ENCODE data around the gene B4GALT5. TPM values are rescaled to one million over a fixed set of nuclear protein-coding genes. Genes with fewer than 3 reads are reported as not detected.
A peak's percentile ranks its signal among the peaks of the same experiment; 100 is the strongest.

The B4GALT5 gene
- polyA plus RNA-seq, 3 donors from 2014 or later = 0.35 to 3.2 (median 2.8) TPM

DNA sequence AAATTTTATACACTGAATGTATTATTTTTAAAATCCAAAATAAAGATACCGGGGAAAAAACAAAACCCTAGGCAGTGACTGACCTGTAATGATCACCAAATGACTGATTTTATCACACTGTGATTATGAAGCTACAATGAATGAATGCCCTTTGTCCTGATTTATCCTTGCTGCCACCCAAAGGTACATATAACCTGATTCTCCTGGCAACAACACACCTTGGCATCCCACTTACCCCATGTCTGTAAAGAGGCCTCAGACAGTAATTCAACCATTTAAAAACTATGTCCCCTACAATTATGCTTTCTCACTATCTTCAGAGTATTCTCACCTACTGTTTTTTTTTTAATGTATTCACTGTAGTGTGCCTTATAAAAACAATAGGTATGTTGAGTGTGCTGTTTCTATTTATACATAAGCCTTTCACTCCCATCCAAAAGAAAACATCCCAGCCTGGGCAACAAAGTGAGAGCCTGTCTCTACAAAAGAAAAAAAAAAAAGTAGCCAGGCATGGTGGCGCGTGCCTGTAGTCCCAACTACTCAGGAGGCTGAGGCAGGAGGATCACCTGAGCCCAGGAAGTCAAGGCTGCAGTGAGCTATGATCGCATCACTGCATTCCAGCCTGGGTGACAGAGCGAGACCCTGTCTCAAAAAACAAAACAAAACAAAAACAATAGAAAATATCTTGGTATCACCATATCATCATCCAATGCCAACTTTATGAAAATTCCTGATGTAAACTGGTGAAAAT, 21.7 kb downstream of the B4GALT5 start:
- no peaks in the 10 kb centered on the region for H3K9me3 Mint-ChIP-seq
- peak overlapping the region in 5 of 6 donors; percentile 16 to 62 (median 34) for H3K27ac Mint-ChIP-seq
- no peaks in the 10 kb centered on the region for H3K36me3 Mint-ChIP-seq

DNA sequence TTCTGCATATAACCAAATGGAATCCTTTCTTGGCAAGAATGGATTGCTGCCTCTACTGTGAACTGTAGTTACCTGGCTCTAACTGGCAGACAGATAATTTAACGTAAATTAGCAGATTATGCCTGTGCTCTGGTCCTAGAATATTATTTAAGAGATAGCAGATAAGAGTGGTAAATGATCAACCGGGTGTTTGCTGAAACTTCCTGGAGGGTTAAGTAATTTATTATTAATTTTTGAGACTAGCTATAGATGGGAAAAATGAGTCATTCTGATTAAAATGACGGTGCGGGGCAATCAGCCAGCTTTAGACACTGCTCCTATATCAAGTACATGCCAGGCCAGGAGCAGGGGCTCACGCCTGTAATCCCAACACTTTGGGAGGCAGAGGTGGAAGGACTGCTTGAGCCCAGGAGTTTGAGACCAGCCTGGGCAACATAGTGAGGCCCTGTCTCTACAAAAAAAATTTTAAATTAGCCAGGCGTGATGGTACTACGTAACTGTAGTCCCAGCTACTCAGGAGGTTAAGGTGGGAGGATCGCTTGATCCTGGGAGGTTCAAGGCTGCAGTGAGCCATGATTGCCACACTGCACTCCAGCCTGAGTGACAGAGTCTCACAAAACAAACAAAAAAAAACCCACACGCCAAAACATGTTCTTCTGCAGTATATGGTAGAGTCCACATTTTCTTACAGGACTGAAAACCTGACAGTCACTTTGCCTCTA, 22.6 kb downstream of the B4GALT5 start:
- peak overlapping the region in 5 of 6 donors; percentile 11 to 59 (median 19) for H3K27ac Mint-ChIP-seq
- H3K9me3 Mint-ChIP-seq = no peaks in the 10 kb centered on the region
- no peak for DNase-seq
- H3K4me3 Mint-ChIP-seq = peak overlapping the region in 1 of 5 donors; percentile 15
- peaks cover 74 to 97% of the 10 kb centered on the region in 2 donors for H3K4me1 Mint-ChIP-seq
- H3K27me3 Mint-ChIP-seq (ENCODE audit: low read depth in 3 of 3) = no peaks in the 10 kb centered on the region
- no peaks in the 10 kb centered on the region for H3K36me3 Mint-ChIP-seq

More for the DNA sequence above, 21.7 kb downstream of the B4GALT5 start:
- H3K4me1 Mint-ChIP-seq = peaks cover 73 to 97% of the 10 kb centered on the region in 2 donors
- H3K27me3 Mint-ChIP-seq (ENCODE audit: low read depth in 3 of 3) = no peaks in the 10 kb centered on the region
- no peak for DNase-seq
- H3K4me3 Mint-ChIP-seq = no peak overlapping the region

DNA sequence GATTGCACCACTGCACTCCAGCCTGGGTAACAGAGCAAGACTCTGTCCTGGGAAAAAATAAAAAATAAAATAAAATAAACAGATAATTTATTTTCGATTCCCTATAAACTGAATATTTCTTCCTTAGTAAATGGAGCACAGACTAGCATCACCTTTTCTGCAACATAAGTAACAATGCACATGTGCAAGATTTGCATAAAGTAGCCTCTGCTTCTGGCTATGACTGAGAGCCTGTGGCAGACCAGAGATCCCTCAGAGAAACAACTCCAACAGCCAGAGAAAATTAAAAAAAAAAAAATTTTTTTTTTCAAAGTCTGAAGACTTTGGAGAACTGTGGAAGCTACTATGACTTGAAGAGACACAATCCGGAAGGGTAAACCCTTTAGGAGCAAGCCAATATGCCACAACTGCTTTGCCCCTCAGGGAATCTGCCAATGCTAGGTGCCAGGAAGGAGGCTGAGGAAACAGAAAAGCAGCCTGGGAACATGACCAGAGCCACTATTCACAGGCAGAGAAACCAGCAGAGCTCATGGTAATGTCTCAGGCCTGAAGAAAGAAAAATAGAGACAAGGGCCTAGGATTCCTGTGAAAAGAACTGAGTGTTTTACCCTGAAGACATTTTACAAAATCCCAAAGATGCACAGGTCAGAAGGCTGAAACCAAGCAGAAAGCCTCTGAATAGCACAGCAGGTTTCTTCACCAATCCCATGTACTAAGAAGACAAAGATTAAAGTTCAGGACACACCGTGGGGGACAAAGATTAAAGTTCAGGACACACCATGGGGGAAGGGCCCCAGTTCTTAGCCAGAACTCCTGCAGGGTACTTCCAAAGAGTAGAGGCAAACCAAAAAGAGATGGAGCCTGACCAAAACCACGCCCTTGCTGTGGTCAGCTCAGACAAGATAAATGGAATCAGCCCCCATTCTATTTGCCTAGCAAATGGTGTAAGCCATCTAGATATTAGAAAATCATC, 25.8 kb downstream of the B4GALT5 start:
- peak overlapping the region in 4 of 6 donors; percentile 18 to 84 (median 56) for H3K27ac Mint-ChIP-seq
- H3K9me3 Mint-ChIP-seq = no peaks in the 10 kb centered on the region
- no peak overlapping the region for H3K4me3 Mint-ChIP-seq
- DNase-seq = no peak
- H3K36me3 Mint-ChIP-seq = no peaks in the 10 kb centered on the region
- H3K27me3 Mint-ChIP-seq (ENCODE audit: low read depth in 3 of 3) = peaks cover 0 to 2% (median 0%) of the 10 kb centered on the region in 3 donors
- H3K4me1 Mint-ChIP-seq = peaks cover 72 to 98% of the 10 kb centered on the region in 2 donors

DNA sequence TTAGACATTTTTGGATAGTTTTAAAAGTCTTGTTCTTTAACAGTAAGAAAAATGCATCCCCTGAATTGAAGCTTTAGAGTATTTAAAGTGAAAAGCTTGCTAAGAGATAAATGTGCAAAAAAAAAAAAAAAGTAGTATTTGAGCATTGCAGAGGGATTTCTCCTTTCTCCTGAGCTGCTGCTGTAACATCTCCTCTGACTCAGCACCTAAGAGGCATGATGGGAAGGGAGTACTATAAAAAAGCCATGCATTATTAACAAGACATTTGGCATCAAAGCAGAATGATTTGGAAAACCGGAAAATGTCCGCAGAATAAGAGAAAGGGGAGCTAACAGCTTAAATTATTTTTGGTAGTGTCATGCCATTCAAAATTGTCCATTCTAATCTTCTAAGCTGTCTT, 27.9 kb downstream of the B4GALT5 start:
- peaks cover 0 to 3% (median 0%) of the 10 kb centered on the region in 3 donors for H3K36me3 Mint-ChIP-seq
- peaks cover 77 to 99% of the 10 kb centered on the region in 2 donors for H3K4me1 Mint-ChIP-seq
- peak overlapping the region in 4 of 6 donors; percentile 18 to 46 (median 28) for H3K27ac Mint-ChIP-seq
- DNase-seq = no peak
- no peaks in the 10 kb centered on the region for H3K9me3 Mint-ChIP-seq
- H3K4me3 Mint-ChIP-seq = peak overlapping the region in 1 of 5 donors; percentile 63
- peaks cover 0 to 2% (median 0%) of the 10 kb centered on the region in 3 donors for H3K27me3 Mint-ChIP-seq (ENCODE audit: low read depth in 3 of 3)

DNA sequence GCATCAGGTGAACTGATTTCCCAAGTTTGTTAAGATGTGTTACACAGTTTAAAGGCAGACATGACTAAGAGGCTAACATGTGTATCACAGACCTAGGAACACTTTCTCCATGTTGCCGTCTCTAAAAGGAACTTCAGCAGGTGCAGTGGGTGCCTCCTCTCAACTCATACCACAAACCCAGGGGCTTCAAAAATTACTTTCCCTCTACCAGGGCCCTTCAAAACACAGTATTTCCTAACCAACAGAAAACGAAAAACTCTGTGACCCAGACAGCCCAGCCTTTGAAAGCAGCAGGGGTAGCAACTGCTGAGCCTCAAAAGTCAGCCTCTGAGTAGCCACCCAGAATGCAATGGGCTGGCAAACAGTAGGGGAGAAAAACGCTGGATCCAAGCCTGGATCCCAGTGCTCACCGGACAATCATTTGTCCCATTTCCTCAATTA, 28.5 kb downstream of the B4GALT5 start:
- peak overlapping the region; percentile 44 to 89 (median 82) for H3K27ac Mint-ChIP-seq
- H3K36me3 Mint-ChIP-seq = peaks cover 0 to 3% (median 0%) of the 10 kb centered on the region in 3 donors
- H3K4me1 Mint-ChIP-seq = peaks cover 76 to 99% of the 10 kb centered on the region in 2 donors
- H3K27me3 Mint-ChIP-seq (ENCODE audit: low read depth in 3 of 3) = peaks cover 0 to 2% (median 0%) of the 10 kb centered on the region in 3 donors
- DNase-seq = no peak
- H3K4me3 Mint-ChIP-seq = peak overlapping the region in 4 of 5 donors; percentile 7 to 49 (median 24)
- no peaks in the 10 kb centered on the region for H3K9me3 Mint-ChIP-seq

DNA sequence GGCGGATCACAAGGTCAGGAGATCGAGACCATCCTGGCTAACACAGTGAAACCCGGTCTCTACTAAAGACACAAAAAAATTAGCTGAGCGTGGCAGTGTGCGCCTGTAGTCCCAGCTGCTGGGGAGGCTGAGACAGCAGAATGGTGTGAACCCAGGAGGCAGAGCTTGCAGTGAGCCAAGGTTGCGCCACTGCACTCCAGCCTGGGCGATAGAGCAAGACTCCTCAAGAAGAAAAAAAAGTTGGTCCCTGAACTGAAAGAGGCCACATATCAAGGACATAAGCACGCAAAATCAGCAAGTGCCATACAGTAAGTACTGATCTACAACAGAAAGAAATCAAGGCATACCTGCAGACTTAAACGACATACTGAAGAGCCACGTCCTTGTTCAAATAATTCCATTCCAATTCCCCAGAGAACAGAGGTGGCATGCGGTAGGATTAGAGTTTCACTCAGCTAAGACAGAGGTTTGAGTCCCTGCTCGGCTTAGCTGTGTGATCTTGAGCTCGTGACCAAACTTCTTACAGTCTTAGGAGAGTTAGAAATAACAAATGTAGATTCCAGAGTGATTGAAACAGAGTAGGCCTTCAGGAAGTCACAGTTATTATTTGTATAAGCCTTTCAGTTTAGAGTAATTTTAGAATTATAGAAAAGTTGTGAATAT, 29.2 kb downstream of the B4GALT5 start:
- no peak for DNase-seq
- Mint-ChIP-seq H3K36me3 (peaks cover 0 to 3% (median 0%) of the 10 kb centered on the region in 3 donors), H3K4me3 (peak overlapping the region; percentile 7 to 41 (median 31)), H3K27ac (peak overlapping the region; percentile 44 to 89 (median 82)), H3K27me3 (ENCODE audit: low read depth in 3 of 3) (peaks cover 0 to 2% (median 0%) of the 10 kb centered on the region in 3 donors), H3K4me1 (peaks cover 75 to 99% of the 10 kb centered on the region in 2 donors), H3K9me3 (no peaks in the 10 kb centered on the region)

DNA sequence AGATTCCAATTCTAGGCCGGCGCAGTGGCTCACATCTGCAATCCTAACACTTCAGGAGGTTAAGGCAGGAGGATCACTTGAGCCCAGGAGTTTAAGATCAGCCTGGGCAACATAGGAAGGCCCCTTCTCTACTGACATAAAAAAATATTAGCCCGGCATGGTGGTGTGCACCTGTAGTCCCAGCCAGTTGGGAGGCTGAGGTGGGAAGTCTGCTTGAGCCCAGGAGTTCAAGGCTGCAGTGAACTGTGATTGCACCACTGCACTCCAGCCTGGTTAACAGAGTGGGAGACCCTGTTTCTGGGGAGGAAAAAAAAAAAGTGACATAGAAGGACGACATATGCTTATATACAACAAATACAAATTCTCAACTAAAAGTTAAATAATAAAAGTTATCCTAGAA, 30.9 kb downstream of the B4GALT5 start:
- Mint-ChIP-seq H3K27me3 (ENCODE audit: low read depth in 3 of 3) (peaks cover 0 to 2% (median 0%) of the 10 kb centered on the region in 3 donors), H3K4me1 (peaks cover 78 to 99% of the 10 kb centered on the region in 2 donors), H3K4me3 (peak overlapping the region in 4 of 5 donors; percentile 47 to 77 (median 65)), H3K36me3 (peaks cover 0 to 3% (median 0%) of the 10 kb centered on the region in 3 donors), H3K9me3 (no peaks in the 10 kb centered on the region), H3K27ac (peak overlapping the region; percentile 79 to 96 (median 88))
- no peak for DNase-seq

DNA sequence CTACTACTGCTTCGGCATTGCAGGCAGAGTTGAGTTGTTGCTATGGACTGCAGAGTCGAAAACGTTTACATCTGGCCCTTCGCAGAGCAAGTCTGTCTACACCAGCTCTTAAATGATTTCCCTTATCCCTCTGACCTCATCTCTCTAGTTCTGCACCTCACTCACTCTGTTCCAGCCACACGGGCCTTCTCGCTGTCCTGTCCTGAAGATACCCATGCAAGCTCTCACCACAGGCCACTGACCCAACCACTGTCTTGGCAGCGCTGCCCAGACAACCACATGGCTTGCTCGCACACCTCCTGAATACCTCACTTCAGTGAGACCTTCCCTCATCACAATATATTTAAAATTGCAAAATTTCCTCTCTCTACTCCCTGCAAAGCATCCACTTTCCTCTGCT, 31.4 kb downstream of the B4GALT5 start:
- H3K4me1 Mint-ChIP-seq = peaks cover 82 to 99% of the 10 kb centered on the region in 2 donors
- H3K4me3 Mint-ChIP-seq = peak overlapping the region; percentile 47 to 77 (median 63)
- H3K27ac Mint-ChIP-seq = peak overlapping the region; percentile 79 to 96 (median 88)

DNA sequence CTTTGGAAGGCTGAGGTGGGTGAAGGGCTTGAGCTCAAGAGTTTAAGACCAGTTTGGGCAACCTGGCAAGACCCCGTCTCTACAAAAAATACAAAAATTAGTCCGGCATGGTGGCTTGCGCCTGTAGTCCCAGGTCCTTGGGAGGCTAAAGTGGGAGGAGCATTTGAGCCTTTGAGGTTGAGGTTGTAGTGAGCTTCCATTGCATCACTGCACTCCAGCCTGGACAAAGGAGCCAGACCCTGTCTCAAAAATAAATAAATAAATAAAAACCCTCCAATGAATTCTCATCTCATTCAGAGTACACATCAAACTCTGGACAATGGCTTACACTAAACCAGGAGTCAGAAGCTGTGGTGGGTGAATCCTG, 31.8 kb downstream of the B4GALT5 start:
- Mint-ChIP-seq H3K4me1 (peaks cover 82 to 99% of the 10 kb centered on the region in 2 donors), H3K27ac (peak overlapping the region; percentile 79 to 96 (median 88)), H3K36me3 (peaks cover 0 to 3% (median 0%) of the 10 kb centered on the region in 3 donors), H3K27me3 (ENCODE audit: low read depth in 3 of 3) (peaks cover 0 to 5% (median 0%) of the 10 kb centered on the region in 3 donors), H3K4me3 (peak overlapping the region; percentile 47 to 77 (median 63)), H3K9me3 (no peaks in the 10 kb centered on the region)
- no peak for DNase-seq

More for the DNA sequence above, 31.4 kb downstream of the B4GALT5 start:
- DNase-seq = no peak
- Mint-ChIP-seq H3K36me3 (peaks cover 0 to 3% (median 0%) of the 10 kb centered on the region in 3 donors), H3K27me3 (ENCODE audit: low read depth in 3 of 3) (peaks cover 0 to 5% (median 0%) of the 10 kb centered on the region in 3 donors), H3K9me3 (no peaks in the 10 kb centered on the region)

DNA sequence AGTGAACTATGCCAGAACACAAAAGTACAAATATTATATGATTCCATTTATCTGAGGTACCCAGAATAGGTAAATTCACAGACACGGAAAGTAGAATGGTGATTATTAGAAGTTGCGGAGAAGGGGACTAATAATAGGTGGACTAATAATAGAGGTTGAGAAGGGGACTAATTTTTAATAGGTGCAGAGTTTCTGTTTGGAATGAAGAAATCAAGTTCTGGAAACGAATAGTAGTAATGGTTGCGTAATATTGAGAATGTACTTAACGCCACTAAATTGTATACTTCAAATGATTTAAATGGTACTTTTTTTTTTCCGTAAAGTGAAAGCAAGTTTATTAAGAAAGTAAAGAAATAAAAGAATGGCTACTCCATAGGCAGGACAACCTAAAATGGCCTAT, 33.2 kb downstream of the B4GALT5 start:
- H3K4me3 Mint-ChIP-seq = peak overlapping the region in 1 of 5 donors; percentile 29
- H3K27ac Mint-ChIP-seq = peak overlapping the region in 4 of 6 donors; percentile 28 to 89 (median 52)
- no peak for DNase-seq
- peaks cover 84 to 99% of the 10 kb centered on the region in 2 donors for H3K4me1 Mint-ChIP-seq
- H3K27me3 Mint-ChIP-seq (ENCODE audit: low read depth in 3 of 3) = peaks cover 0 to 5% (median 0%) of the 10 kb centered on the region in 3 donors
- peaks cover 0 to 3% (median 0%) of the 10 kb centered on the region in 3 donors for H3K36me3 Mint-ChIP-seq
- H3K9me3 Mint-ChIP-seq = no peaks in the 10 kb centered on the region

DNA sequence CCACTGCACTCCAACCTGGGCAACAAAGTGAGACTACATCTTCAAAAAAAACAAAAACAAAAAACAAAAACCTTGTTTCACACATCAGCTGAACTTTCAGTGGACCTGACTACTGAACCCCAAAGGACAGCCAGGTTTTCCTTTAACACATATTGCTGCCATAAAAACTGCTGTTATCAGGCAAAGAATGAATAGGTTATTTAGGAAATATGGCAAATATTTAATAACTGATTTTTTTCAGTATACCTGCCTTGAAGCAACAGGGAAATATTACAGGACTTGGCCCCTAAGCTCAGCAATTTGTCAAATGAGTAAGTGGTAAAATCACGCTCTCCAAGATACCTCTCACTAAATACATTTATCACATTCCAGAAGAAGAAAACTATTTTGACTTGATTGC, 34.0 kb downstream of the B4GALT5 start:
- DNase-seq = no peak
- H3K27ac Mint-ChIP-seq = peak overlapping the region in 5 of 6 donors; percentile 68 to 97 (median 89)
- no peaks in the 10 kb centered on the region for H3K9me3 Mint-ChIP-seq
- H3K4me3 Mint-ChIP-seq = peak overlapping the region in 2 of 5 donors; percentile 51 to 88
- H3K36me3 Mint-ChIP-seq = peaks cover 0 to 3% (median 0%) of the 10 kb centered on the region in 3 donors
- H3K27me3 Mint-ChIP-seq (ENCODE audit: low read depth in 3 of 3) = peaks cover 0 to 3% (median 0%) of the 10 kb centered on the region in 3 donors
- H3K4me1 Mint-ChIP-seq = peaks cover 84 to 99% of the 10 kb centered on the region in 2 donors
